SK-N-SH (cell line): ENCODE results near the gene AGBL2. TPM values are rescaled to one million over a fixed set of nuclear protein-coding genes. Genes with fewer than 3 reads are reported as not detected.

Experiments used
- CTCF ChIA-PET: fragments of 300-600, 350-600 bp; formaldehyde crosslinking; extraction: SDS; loops from one replicate; lab custom pipeline; 2021; lab: Yijun Ruan, JAX
- POLR2A ChIA-PET: fragments of 350-600 bp; sonication (Branson Sonifier 250); formaldehyde crosslinking; extraction: SDS; loops from one replicate; lab custom pipeline; 2020; ENCODE audit warnings: antibody characterized with exemption, inconsistent platforms; lab: Yijun Ruan, JAX
- DNase-seq: peaks from one replicate; pipeline ENCODE4 v3.0.0; 2012
- H2AFZ ChIP-seq: fragments of 200-600 bp; sonication (generic); 2 replicates; pipeline ENCODE4 v1.8.1; 2016; ENCODE audit warnings: antibody characterized with exemption, mild to moderate bottlenecking, low read depth
- H3F3A ChIP-seq: fragments of 200-600 bp; sonication (generic); replicated peaks from 2 replicates; pipeline ENCODE3; 2016; ENCODE audit warnings: antibody characterized with exemption, mild to moderate bottlenecking; ENCODE audit not compliant: insufficient read depth
- H3K27ac ChIP-seq, 2 experiments: fragments of 200-500 bp in 1 of 2; fragments of 200-600 bp in 1 of 2; sonication (Bioruptor generic) in 1 of 2; sonication (generic), shearing (Covaris generic) in 1 of 2; 2 replicates each; pipeline versions ENCODE4 v1.5.1 to v1.6.1; 2014 to 2016; ENCODE audit warnings: low read depth in 2 of 2, inconsistent platforms in 1 of 2, low read length in 1 of 2, mild to moderate bottlenecking in 1 of 2, mixed read lengths in 1 of 2
- H3K27me3 ChIP-seq: fragments of 200-600 bp; sonication (generic), shearing (Covaris generic); 2 replicates; pipeline ENCODE4 v1.6.1; 2016; ENCODE audit warnings: mixed run types; ENCODE audit not compliant: insufficient read depth
- H3K36me3 ChIP-seq, 2 experiments: fragments of 200-500 bp in 1 of 2; fragments of 200-600 bp in 1 of 2; sonication (Bioruptor generic) in 1 of 2; sonication (generic) in 1 of 2; replicated peaks in 1 of 2; 2 replicates each; pipeline versions ENCODE3 to v1.5.1; 2014 to 2016; ENCODE audit warnings: low read length in 1 of 2, mild to moderate bottlenecking in 1 of 2; ENCODE audit not compliant: insufficient read depth in 2 of 2, control insufficient read depth in 1 of 2
- H3K4me1 ChIP-seq, 2 experiments: fragments of 200-500 bp in 1 of 2; fragments of 200-600 bp in 1 of 2; sonication (Bioruptor generic) in 1 of 2; sonication (generic), shearing (Covaris generic) in 1 of 2; 2 replicates each; pipeline versions ENCODE4 v1.5.1 to v1.6.1; 2014 to 2016; ENCODE audit warnings: low read depth in 1 of 2, low read length in 1 of 2, mixed run types in 1 of 2; ENCODE audit not compliant: insufficient read depth in 2 of 2, control insufficient read depth in 1 of 2
- H3K4me2 ChIP-seq: fragments of 200-600 bp; sonication (generic), shearing (Covaris generic); 2 replicates; pipeline ENCODE4 v1.6.1; 2017; ENCODE audit warnings: mixed run types
- H3K4me3 ChIP-seq, 2 experiments: fragments of 200-500 bp in 1 of 2; fragments of 200-600 bp in 1 of 2; sonication (Bioruptor generic) in 1 of 2; sonication (generic), shearing (Covaris generic) in 1 of 2; 2 replicates each; pipeline versions ENCODE4 v1.5.1 to v1.8.1; 2014 to 2016; ENCODE audit warnings: low read depth in 2 of 2, inconsistent platforms in 1 of 2, low read length in 1 of 2, mild to moderate bottlenecking in 1 of 2, mixed read lengths in 1 of 2, moderate library complexity in 1 of 2
- H3K79me2 ChIP-seq: fragments of 200-600 bp; sonication (generic); 2 replicates; pipeline ENCODE4 v1.8.1; 2017; ENCODE audit warnings: mild to moderate bottlenecking; ENCODE audit not compliant: insufficient read depth
- H3K9ac ChIP-seq: fragments of 200-600 bp; sonication (generic); 2 replicates; pipeline ENCODE4 v1.6.1; 2017; ENCODE audit warnings: mixed run types
- H3K9me2 ChIP-seq: fragments of 200-600 bp; sonication (generic); 2 replicates; pipeline ENCODE4 v1.6.1; 2017; ENCODE audit warnings: mixed run types
- H3K9me3 ChIP-seq: fragments of 200-600 bp; sonication (generic); 2 replicates; pipeline ENCODE4 v1.6.1; 2017; ENCODE audit warnings: mixed run types, mild to moderate bottlenecking, moderate library complexity
- H4K20me1 ChIP-seq: fragments of 200-600 bp; sonication (generic); 2 replicates; pipeline ENCODE4 v1.6.1; 2017; ENCODE audit warnings: mild to moderate bottlenecking, mixed run types; ENCODE audit not compliant: insufficient read depth
- CTCF ChIP-seq: fragments of 200-600 bp; sonication (generic); IDR thresholded peaks from 2 replicates; pipeline ENCODE4 v1.6.1; 2017; ENCODE audit warnings: antibody characterized with exemption, mild to moderate bottlenecking, moderate library complexity
- ELF1 ChIP-seq: IDR thresholded peaks from 2 replicates; pipeline ENCODE4 v1.4.0; 2012
- EP300 ChIP-seq, 2 experiments: IDR thresholded peaks; 2 replicates each; pipeline versions ENCODE4 v1.4.0 to v1.6.1; 2012; ENCODE audit warnings: borderline replicate concordance in 1 of 2, low read depth in 1 of 2, low read length in 1 of 2
- EZH2phosphoT487 ChIP-seq: fragments of 200-600 bp; sonication (generic); IDR thresholded peaks from 2 replicates; pipeline ENCODE4 v1.6.1; 2017; ENCODE audit warnings: low read depth, mixed run types, mild to moderate bottlenecking, antibody characterized with exemption, moderate library complexity, borderline replicate concordance
- FOXJ3 ChIP-seq: sonication (generic); formaldehyde crosslinking; IDR thresholded peaks from 2 replicates; pipeline ENCODE4 v1.5.1; 2020; ENCODE audit warnings: mild to moderate bottlenecking, missing genetic modification reagents
- GABPA ChIP-seq: IDR thresholded peaks from 2 replicates; pipeline ENCODE4 v1.4.0; 2012; ENCODE audit warnings: low read depth, mild to moderate bottlenecking
- JUND ChIP-seq: IDR thresholded peaks from 2 replicates; pipeline ENCODE4 v1.4.0; 2012
- MEF2A ChIP-seq: IDR thresholded peaks from 2 replicates; pipeline ENCODE4 v1.4.0; 2012; ENCODE audit warnings: low read depth, borderline replicate concordance
- PBX3 ChIP-seq: IDR thresholded peaks from 2 replicates; pipeline ENCODE4; 2012
- POLR2AphosphoS5 ChIP-seq: IDR thresholded peaks from 2 replicates; pipeline ENCODE4 v1.6.1; 2012; ENCODE audit warnings: low read depth, low read length
- RAD21 ChIP-seq: IDR thresholded peaks from 2 replicates; pipeline ENCODE4 v1.6.1; 2012; ENCODE audit warnings: mild to moderate bottlenecking, low read length
- REST ChIP-seq: IDR thresholded peaks from 2 replicates; pipeline ENCODE4 v1.6.1; 2012; ENCODE audit warnings: mild to moderate bottlenecking, low read depth, low read length, moderate library complexity
- RFX5 ChIP-seq: IDR thresholded peaks from 2 replicates; pipeline ENCODE4 v1.6.1; 2012; ENCODE audit warnings: mild to moderate bottlenecking, improper control_type of control experiment, low read length
- TEAD4 ChIP-seq: IDR thresholded peaks from 2 replicates; pipeline ENCODE4 v1.4.0; 2012; ENCODE audit warnings: mild to moderate bottlenecking, borderline replicate concordance; ENCODE audit not compliant: insufficient read depth
- USF2 ChIP-seq: fragments of 150-350 bp; IDR thresholded peaks from 2 replicates; pipeline ENCODE4 v1.6.1; 2017; ENCODE audit warnings: antibody characterized with exemption, low read length, low read depth, borderline replicate concordance
- YY1 ChIP-seq: IDR thresholded peaks from 2 replicates; pipeline ENCODE4 v1.4.0; 2012; ENCODE audit warnings: low read depth, mild to moderate bottlenecking
- WGBS: methylation state at CpG from one replicate; pipeline ENCODE4 v1.1.6; 2017; ENCODE audit warnings: low lambda C conversion rate; 5-methylcytosine and 5-hydroxymethylcytosine counted together
- polyA plus RNA-seq, 3 experiments: library from polyadenylated mRNA; depleted of rRNA; stranded (reverse); fragments of >200 nt; gene quantifications; 2 replicates each; pipeline ENCODE4 v1.2.3, GENCODE V29; 2012

Gene AGBL2
- polyA plus RNA-seq, 1 of the 3 experiments (the other 2 are of a cell fraction): 5.5 TPM

- Histone ChIP-seq H3K4me2 (no peak overlapping the region), H3K9me2 (no peaks in the 10 kb centered on the region), H2AFZ (no peak overlapping the region), H3K4me1 (no peaks in the 10 kb centered on the region)
- POLR2A ChIA-PET: no interaction called here
- TF ChIP-seq CTCF: no peak
- TF ChIP-seq FOXJ3: no peak
- no peak for TF ChIP-seq TEAD4
- TF ChIP-seq EZH2phosphoT487: no peak
- TF ChIP-seq RFX5: no peak
- no peak for TF ChIP-seq MEF2A
- no peak for TF ChIP-seq EP300 (IDR thresholded peaks at IDR 0.05; ENCODE audit: borderline replicate concordance in 1 of 2, low read depth in 1 of 2, low read length in 1 of 2)
- TF ChIP-seq YY1: no peak
- no peak for TF ChIP-seq POLR2AphosphoS5
- TF ChIP-seq GABPA: no peak
- TF ChIP-seq PBX3: no peak
- no peak for TF ChIP-seq REST
- no peak for TF ChIP-seq USF2
- no peak for TF ChIP-seq RAD21
- no peak for TF ChIP-seq JUND
- TF ChIP-seq ELF1: no peak
- TF ChIP-seq, all 33 proteins: peak for 0
- Histone ChIP-seq H3K27ac (no peak overlapping the region), H3K79me2 (no peaks in the 10 kb centered on the region), H3K36me3 (no peaks in the 10 kb centered on the region), H3K27me3 (no peaks in the 10 kb centered on the region), H3K9ac (no peak overlapping the region), H3K9me3 (no peaks in the 10 kb centered on the region), H3K4me3 (no peak overlapping the region), H3F3A (no peaks in the 10 kb centered on the region), H4K20me1 (no peaks in the 10 kb centered on the region)
- CTCF ChIA-PET: no interaction called here
- 96% methylated on average over 2 of the region's 2 CpGs for WGBS
- DNase-seq: no peak
These were observed 26.2 kb downstream of the AGBL2 start for GRCh38 chr11:47688991-47689390.
